GM10248 (cell line): ENCODE measurements around the gene MADD.
"Not testable (repeated sequence)": the region's sequence is repeated elsewhere in the genome, so short reads cannot be mapped to it uniquely, and the experiment has no call there.

Experiments used
- CTCF ChIA-PET: fragments of 300-600 bp; sonication (Branson Sonifier 250); formaldehyde crosslinking; extraction: SDS; loops from one replicate; lab custom pipeline; 2021; ENCODE audit warnings: antibody characterized with exemption; lab: Yijun Ruan, JAX
- POLR2A ChIA-PET: fragments of 350-650 bp; sonication (Branson Sonifier 250); formaldehyde crosslinking; extraction: SDS; loops from one replicate; lab custom pipeline; 2020; ENCODE audit warnings: antibody characterized with exemption; lab: Yijun Ruan, JAX
- DNase-seq: peaks from one replicate; pipeline ENCODE4 v3.0.0; 2012; ENCODE audit errors: extremely low spot score
- CTCF ChIP-seq: IDR thresholded peaks from 2 replicates; pipeline ENCODE4 v1.5.1; 2012; ENCODE audit warnings: mild to moderate bottlenecking, low read depth; ENCODE audit errors: extremely low read depth, missing control alignments, control extremely low read depth

MADD gene

DNA sequence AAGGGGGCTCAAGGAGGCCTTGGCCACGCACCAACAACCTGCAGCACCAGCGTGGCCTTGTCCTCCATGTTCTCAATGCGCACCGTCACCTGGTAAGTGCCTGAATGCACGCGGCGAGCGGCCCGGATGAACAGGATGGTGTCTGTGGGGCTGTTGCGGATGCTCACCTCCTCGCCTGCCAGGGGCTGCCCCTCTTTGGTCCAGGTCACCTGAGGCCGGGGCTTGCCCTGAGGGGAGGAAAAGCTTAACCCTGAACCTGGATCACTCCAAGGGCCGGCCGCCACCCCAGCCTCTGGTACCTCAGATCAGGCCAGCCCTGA lies 63.6 kb downstream of the MADD start:
- TF ChIP-seq CTCF: no peak
- ChIA-PET CTCF (interaction anchor here (2.7 kb wide), 1 partner anchor 9 kb away, joined by 7 read pairs; no protein-coding TSS in a partner anchor), POLR2A (no interaction called here)
- DNase-seq: no peak

GRCh38 chr11:47333886-47334443 lies 64.0 kb downstream of the MADD start:
- POLR2A ChIA-PET: no interaction called here
- CTCF ChIA-PET: interaction anchor here (2.7 kb wide), 1 partner anchor 10 kb away, joined by 7 read pairs; no protein-coding TSS in a partner anchor
- no peak for TF ChIP-seq CTCF
- no peak for DNase-seq

GRCh38 chr11:47334699-47335411 lies 64.9 kb downstream of the MADD start:
- DNase-seq, POLR2A ChIA-PET: not testable (repeated sequence)
- CTCF ChIA-PET: interaction anchor here (2.7 kb wide), 1 partner anchor 11 kb away, joined by 7 read pairs; no protein-coding TSS in a partner anchor

- no peak for DNase-seq
- no peak for TF ChIP-seq CTCF
- ChIA-PET POLR2A (no interaction called here), CTCF (interaction anchor here (1.2 to 1.8 kb wide), 3 partner anchors 9 to 76 kb away, joined by 3 to 6 read pairs (median 3); no protein-coding TSS in a partner anchor)
Measured at GRCh38 chr11:47335733-47336132, 65.8 kb downstream of the MADD start.

- ChIA-PET CTCF (interaction anchor here (1.0 to 1.8 kb wide), 4 partner anchors 10 to 77 kb away, joined by 3 to 6 read pairs (median 3); no protein-coding TSS in a partner anchor), POLR2A (no interaction called here)
- TF ChIP-seq CTCF: no peak
- DNase-seq: no peak
Measured at GRCh38 chr11:47336595-47336994, 66.7 kb downstream of the MADD start.

DNA sequence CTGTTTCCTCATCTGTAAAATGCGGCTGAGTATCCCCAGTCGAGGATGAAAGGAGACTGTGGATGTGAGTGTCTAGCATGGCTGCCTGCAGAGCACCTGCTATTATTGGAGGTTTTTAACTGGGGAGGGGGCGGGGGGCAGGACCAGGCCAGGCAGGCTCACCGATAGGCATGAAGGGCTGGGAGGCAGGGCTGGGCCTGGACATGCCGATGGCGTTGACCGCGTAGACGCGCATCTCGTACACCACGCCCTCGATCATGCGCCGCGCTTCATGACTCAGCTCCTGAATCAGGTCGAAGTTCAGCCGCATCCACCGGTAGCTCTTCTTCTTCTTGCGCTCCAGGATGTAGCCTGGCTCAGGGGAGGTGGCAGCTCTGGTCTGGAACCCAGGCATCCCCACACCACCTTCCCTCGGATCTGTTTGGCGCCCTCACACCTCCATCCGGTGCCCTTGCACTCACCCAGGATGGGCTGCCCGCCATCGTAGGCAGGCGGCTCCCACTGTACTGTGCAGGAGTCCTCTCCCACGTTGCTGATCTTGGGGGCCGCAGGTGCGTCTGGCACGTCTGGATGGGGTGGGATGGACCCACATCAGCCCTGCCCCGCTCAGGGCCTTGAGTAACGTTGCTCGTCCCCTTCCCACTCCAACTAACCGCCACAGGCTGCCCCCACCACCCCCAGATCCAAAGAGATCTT lies 67.4 kb downstream of the MADD start:
- CTCF ChIA-PET: interaction anchor here (1.8 kb wide), 1 partner anchor 37 kb away, joined by 6 read pairs; no protein-coding TSS in a partner anchor
- POLR2A ChIA-PET: no interaction called here
- no peak for DNase-seq
- no peak for TF ChIP-seq CTCF
